HL-60/S4 (cell line): ENCODE measurements around the gene ACVR2A.

Experiments used
- in situ Hi-C: fragments of 300-500 bp; cut with MboI; formaldehyde crosslinking; loops from 2 replicates; pipeline ENCODE4 v1.14.3; 2022; ENCODE audit warnings: low sequenced_read_pairs

The ACVR2A gene

GRCh38 chr2:147854557-147855134 lies 9.8 kb downstream of the ACVR2A start:
- in situ Hi-C loops: no loop called here

DNA sequence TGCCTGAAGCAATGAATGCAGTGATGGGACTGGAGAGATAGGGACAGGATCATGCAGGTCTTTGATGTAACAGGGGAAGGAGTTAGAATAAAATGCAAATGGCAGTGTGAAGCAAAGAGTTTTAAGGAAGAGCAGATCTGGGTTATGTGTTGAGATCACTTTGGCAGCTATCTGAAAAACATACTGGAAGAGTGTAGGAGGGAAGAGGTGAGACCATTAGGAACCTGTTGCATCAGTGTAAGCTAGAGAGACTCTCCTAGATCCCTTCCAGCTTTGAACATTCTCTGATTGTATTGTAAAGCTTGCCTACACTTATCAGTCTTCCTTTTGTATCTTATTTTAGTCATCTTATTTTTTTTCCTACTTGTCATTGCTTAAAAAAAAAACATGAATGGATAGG lies 10.5 kb downstream of the ACVR2A start:
- in situ Hi-C loops: no loop called here

DNA sequence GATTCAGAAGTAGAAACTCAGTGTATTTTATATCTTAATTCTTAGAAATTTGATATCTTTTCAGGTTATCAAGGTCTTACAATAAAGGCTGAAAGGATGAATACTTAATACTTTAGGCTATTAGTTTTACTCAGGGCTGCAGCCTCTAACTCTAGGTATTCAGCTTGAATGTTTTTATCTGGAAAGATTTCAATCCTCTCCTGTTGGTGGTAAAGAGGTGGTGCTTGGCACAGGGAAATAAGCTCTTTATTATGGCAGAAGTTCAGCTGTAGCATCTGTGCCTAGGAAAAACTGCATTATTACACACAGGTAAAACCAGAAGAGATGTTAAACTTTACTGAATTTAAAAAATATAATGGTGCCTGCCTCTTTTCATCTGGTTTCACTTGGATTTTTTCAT lies 11.1 kb downstream of the ACVR2A start:
- in situ Hi-C loops: no loop called here

GRCh38 chr2:147860009-147860408 lies 15.2 kb downstream of the ACVR2A start:
- in situ Hi-C loops: no loop called here

GRCh38 chr2:147862859-147863516 lies 18.2 kb downstream of the ACVR2A start:
- in situ Hi-C loops: no loop called here

- in situ Hi-C loops: no loop called here
Measured at GRCh38 chr2:147863835-147864234, 19.0 kb downstream of the ACVR2A start.

GRCh38 chr2:147865560-147865959 lies 20.7 kb downstream of the ACVR2A start:
- in situ Hi-C loops: no loop called here

- in situ Hi-C loops: no loop called here
Measured at GRCh38 chr2:147867050-147867449, 22.2 kb downstream of the ACVR2A start.

- in situ Hi-C loops: no loop called here
Measured at GRCh38 chr2:147869934-147870333, 25.1 kb downstream of the ACVR2A start.

DNA sequence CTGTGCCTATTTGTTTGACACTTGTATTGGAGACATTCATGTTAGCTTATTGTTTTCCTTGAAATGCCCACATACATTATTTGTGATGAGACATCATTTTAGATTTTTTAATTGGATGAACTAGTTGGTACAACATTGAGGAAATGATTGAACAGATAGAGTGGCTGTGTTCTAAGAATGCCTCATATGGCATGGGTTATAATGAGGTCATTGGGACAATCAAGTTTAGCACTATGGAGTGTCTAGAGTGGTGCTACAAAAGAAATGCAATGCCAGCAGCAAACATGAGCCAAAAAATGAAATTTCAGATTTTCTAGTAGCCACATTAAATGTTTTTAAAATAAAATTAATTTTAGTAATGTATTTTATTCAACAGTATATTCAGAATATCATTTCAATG lies 28.1 kb downstream of the ACVR2A start:
- in situ Hi-C loops: no loop called here

- in situ Hi-C loops: no loop called here
Measured at GRCh38 chr2:147873859-147874483, 29.1 kb downstream of the ACVR2A start.

DNA sequence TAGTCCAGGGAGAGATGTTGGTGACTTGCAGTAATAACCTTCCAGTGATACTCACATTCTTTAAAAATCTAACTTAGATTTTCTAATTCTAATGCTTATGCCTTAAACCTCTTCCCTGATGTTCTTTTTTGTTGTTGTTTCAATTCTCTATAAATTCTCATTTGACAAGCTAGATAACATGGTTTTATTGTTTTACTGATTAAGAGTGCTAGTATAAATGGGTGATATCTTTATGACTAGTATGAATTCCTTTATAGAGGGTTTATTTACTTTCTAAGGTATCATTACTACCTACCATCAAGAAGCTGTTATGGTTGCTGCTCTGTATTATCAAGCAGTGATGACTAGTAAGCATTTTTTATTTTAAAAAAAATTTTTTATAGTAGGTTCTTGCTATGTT lies 35.0 kb downstream of the ACVR2A start:
- in situ Hi-C loops: no loop called here

DNA sequence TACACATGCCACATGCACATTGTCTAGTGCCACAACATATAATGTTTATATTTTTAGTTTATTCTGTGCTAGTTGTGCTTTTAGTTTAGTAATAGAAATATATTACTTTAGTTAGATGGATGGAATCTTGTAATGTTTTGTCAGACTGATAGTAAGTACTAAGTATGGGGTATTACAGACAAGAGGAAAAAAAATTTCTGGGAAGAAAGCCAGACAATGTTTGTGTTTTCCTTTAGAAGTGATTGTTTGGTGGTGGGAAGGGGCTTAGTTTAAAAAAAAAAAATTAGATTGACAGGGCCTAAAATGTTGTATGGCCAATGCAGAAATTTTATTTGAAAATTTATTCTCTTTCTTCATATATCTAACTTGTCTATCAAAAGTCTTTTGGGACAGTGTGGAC lies 37.8 kb downstream of the ACVR2A start:
- in situ Hi-C loops: no loop called here

DNA sequence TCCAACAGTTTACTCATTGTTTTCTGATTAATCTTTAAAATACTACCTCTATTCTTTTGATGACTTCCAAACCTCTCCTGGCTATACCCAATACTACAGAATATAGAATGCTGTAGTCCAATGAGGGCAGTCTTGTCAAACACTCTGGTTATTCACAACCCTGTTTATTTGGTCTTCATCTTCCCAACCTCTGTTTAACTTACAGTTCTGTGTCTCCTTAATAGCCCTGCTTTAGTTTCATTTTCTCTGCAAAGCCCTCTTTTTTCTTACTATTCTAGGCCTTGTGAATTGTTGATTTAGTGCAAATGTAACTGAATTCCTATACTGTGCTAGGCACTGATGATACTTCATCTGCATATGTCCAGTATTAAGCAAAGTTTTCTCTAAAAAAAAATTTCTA lies 40.0 kb downstream of the ACVR2A start:
- in situ Hi-C loops: no loop called here

- in situ Hi-C loops: no loop called here
Measured at GRCh38 chr2:147886136-147886535, 41.3 kb downstream of the ACVR2A start.

- in situ Hi-C loops: no loop called here
Measured at GRCh38 chr2:147888680-147889079, 43.9 kb downstream of the ACVR2A start.

- in situ Hi-C loops: loop anchor here (25.0 kb wide), 2 partner anchors 842 to 1167 kb away; no protein-coding TSS in a partner anchor
Measured at GRCh38 chr2:147904051-147904450, 59.2 kb downstream of the ACVR2A start.

DNA sequence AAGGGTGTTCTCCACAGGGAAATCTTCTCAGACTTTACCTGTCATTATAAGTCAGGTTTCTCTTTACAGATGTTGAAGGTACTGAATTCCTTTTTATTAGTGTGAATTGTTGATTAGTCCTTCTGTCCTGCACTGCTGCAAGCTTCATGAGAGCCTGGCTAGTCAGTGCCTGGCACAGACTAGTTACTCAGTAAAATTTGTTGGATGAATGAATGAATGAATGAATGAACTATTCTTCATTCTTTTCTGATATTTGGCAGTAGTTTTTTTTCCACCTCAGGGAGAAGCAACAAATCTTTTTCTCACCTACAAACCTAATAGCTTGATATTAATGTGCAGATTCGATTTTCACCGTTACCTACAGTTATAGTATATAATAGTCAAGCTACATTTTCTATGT lies 64.3 kb downstream of the ACVR2A start:
- in situ Hi-C loops: loop anchor here (25.0 kb wide), 2 partner anchors 847 to 1172 kb away; no protein-coding TSS in a partner anchor

- in situ Hi-C loops: loop anchor here (25.0 kb wide), 2 partner anchors 849 to 1174 kb away; no protein-coding TSS in a partner anchor
Measured at GRCh38 chr2:147910990-147911473, 66.2 kb downstream of the ACVR2A start.

DNA sequence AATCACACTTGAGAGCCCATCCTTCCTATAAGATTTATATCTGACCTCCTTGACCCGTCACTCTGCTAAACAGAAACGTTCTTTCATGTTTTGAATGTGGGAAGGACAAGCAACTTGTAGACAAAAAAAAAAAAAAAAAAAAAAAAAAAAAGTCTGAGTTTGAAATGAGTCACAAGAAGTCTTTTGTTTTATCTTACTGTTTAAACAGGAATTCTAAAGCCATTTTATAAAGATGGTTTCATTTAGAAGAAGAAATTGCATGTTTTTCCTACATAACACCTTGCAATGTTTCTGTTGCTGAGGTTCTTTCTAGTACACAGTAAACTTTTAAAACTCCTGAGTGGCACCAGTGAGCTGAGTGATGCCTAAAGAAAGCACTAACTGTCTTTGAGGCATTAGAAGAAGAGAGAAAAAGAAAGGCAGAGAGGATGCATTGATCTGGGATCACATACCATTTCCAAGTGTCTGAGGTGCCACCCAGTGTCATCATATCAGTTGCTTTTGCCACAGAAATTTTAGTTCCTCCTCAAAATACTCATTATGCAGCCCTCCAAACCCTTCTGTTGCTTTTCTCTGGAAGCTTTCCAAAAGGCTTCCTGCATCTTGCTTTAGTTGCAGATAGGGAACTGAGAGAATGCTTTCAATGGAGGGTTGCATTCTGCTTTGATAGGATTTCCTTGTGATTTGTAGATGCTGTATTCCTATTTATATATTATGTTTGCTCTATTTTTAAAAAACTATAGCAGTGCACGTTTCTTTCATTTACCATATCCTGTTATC lies 69.1 kb downstream of the ACVR2A start:
- in situ Hi-C loops: loop anchor here (25.0 kb wide), 2 partner anchors 852 to 1177 kb away; no protein-coding TSS in a partner anchor

DNA sequence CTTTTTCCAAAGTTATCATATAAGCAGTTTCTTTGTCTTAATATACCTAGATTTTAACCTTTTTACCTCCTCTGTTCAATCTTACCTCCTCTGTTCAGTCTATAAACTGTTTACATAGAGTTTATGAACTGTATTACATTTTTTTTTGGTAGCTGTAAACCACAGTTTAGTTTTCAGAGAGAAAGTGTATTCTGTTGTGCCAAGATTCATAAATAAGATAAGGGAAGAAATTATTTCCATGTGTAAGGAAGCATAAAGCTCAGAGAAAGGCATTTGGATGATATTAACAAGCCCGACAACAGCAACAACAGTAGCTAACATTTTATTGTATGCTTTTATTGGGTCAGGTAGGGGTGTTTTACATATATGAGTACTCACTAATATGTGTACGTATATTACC lies 71.2 kb downstream of the ACVR2A start:
- in situ Hi-C loops: loop anchor here (25.0 kb wide), 2 partner anchors 854 to 1179 kb away; no protein-coding TSS in a partner anchor
